HCT116 (cell line): ENCODE data around the gene STPG1. TPM values are rescaled to one million over a fixed set of nuclear protein-coding genes. Genes with fewer than 3 reads are reported as not detected.
A peak's percentile ranks its signal among the peaks of the same experiment; 100 is the strongest.

Source experiments
- ATAC-seq: fragments of 200-7000 bp; cut with Tn5 transposase; 2 replicates; pipeline ENCODE4 v1.9.1; 2020; ENCODE audit warnings: mild to moderate bottlenecking, moderate library complexity
- BruUV-seq: library from RNA; stranded (reverse); fragments of 400-500 nt; replicated peaks from 2 replicates; lab custom pipeline; 2021; lab: Mats Ljungman, UMichigan
- CTCF ChIA-PET: fragments of 300-600 bp; sonication (Branson Sonifier 250); formaldehyde crosslinking; loops from one replicate; lab custom pipeline; 2021; ENCODE audit warnings: antibody characterized with exemption; lab: Charles Lee
- POLR2A ChIA-PET: fragments of 300-600, 350-600 bp; sonication (Branson Sonifier 250); formaldehyde crosslinking; loops from one replicate; lab custom pipeline; 2021; ENCODE audit warnings: antibody characterized with exemption; lab: Charles Lee
- RAD21 ChIA-PET, 2 experiments: fragments of 300-600 bp; sonication (Branson Sonifier 250); formaldehyde crosslinking; loops; one replicate each; lab custom pipeline; 2023; ENCODE audit warnings: low total read pairs in 2 of 2; ENCODE audit not compliant: uncharacterized antibody in 2 of 2, unreplicated experiment in 2 of 2, low non-redundant PET in 1 of 2; lab: Charles Lee
- DNase-seq: peaks from one replicate; pipeline ENCODE4 v3.0.0-alpha.2; 2010; ENCODE audit warnings: low read depth, low spot score
- H2AFZ ChIP-seq: fragments of 200-600 bp; shearing (Covaris generic), sonication (generic); 2 replicates; pipeline ENCODE4 v1.6.1; 2017; ENCODE audit warnings: low read depth, mixed run types, mixed read lengths, antibody characterized with exemption, low read length; ENCODE audit not compliant: poor library complexity, severe bottlenecking
- H3K27ac ChIP-seq: 2 replicates; pipeline ENCODE4 v1.5.1; 2012; ENCODE audit warnings: low read depth, low read length
- H3K27me3 ChIP-seq: fragments of 200-600 bp; sonication (generic); 2 replicates; pipeline ENCODE4 v1.6.1; 2016; ENCODE audit warnings: mixed run types, low read length, mixed read lengths; ENCODE audit not compliant: insufficient read depth
- H3K36me3 ChIP-seq, 2 experiments: fragments of 200-500 bp in 1 of 2; fragments of 200-600 bp in 1 of 2; sonication (Bioruptor generic) in 1 of 2; sonication (generic) in 1 of 2; 2 replicates each; pipeline versions ENCODE4 v1.5.1 to v1.6.1; 2014 to 2016; ENCODE audit warnings: low read length in 2 of 2, inconsistent platforms in 1 of 2, mixed read lengths in 1 of 2, mixed run types in 1 of 2; ENCODE audit not compliant: insufficient read depth in 2 of 2, control insufficient read depth in 1 of 2
- H3K4me1 ChIP-seq, 2 experiments: fragments of 200-600 bp in 1 of 2; sonication (generic) in 1 of 2; 2 replicates each; pipeline versions ENCODE4 v1.5.1 to v1.6.1; 2012 to 2017; ENCODE audit warnings: low read length in 2 of 2, inconsistent platforms in 1 of 2, mild to moderate bottlenecking in 1 of 2, mixed read lengths in 1 of 2, mixed run types in 1 of 2, moderate library complexity in 1 of 2; ENCODE audit not compliant: insufficient read depth in 2 of 2, control insufficient read depth in 1 of 2
- H3K4me2 ChIP-seq: fragments of 200-600 bp; sonication (generic); 2 replicates; pipeline ENCODE4 v1.6.1; 2017; ENCODE audit warnings: mixed run types, low read length, mixed read lengths
- H3K4me3 ChIP-seq, 2 experiments: fragments of 200-600 bp in 1 of 2; sonication (generic) in 1 of 2; replicated peaks in 1 of 2; 2 replicates each; pipeline ENCODE4 v1.5.1; 2011 to 2016; ENCODE audit warnings: low read length in 2 of 2, control low read depth in 1 of 2, low read depth in 1 of 2, mild to moderate bottlenecking in 1 of 2, mixed read lengths in 1 of 2, mixed run types in 1 of 2
- H3K79me2 ChIP-seq: fragments of 200-600 bp; sonication (generic); 2 replicates; pipeline ENCODE4 v1.6.1; 2017; ENCODE audit warnings: mild to moderate bottlenecking, mixed run types, low read length, moderate library complexity, mixed read lengths; ENCODE audit not compliant: insufficient read depth
- H3K9ac ChIP-seq: fragments of 200-600 bp; sonication (generic); 2 replicates; pipeline ENCODE4 v1.6.1; 2016; ENCODE audit warnings: low read length, mixed read lengths
- H3K9me2 ChIP-seq: fragments of 200-600 bp; sonication (generic), shearing (Covaris generic); 2 replicates; pipeline ENCODE4 v1.6.1; 2017; ENCODE audit warnings: mixed run types, mild to moderate bottlenecking, moderate library complexity; ENCODE audit not compliant: insufficient read depth
- H3K9me3 ChIP-seq, 2 experiments: fragments of 200-500 bp in 1 of 2; fragments of 200-600 bp in 1 of 2; sonication (Bioruptor generic) in 1 of 2; sonication (generic) in 1 of 2; 2 replicates each; pipeline ENCODE4 v1.6.1; 2014 to 2017; ENCODE audit warnings: low read length in 2 of 2, mixed read lengths in 2 of 2, inconsistent platforms in 1 of 2, low read depth in 1 of 2, mild to moderate bottlenecking in 1 of 2, mixed run types in 1 of 2, moderate library complexity in 1 of 2; ENCODE audit not compliant: control insufficient read depth in 1 of 2, insufficient read depth in 1 of 2
- H4K20me1 ChIP-seq: fragments of 200-600 bp; sonication (generic), shearing (Covaris generic); 2 replicates; pipeline ENCODE4 v1.6.1; 2017; ENCODE audit warnings: mixed run types, mild to moderate bottlenecking, moderate library complexity; ENCODE audit not compliant: insufficient read depth
- CEBPB ChIP-seq: IDR thresholded peaks from 2 replicates; pipeline ENCODE4 v1.6.1; 2012; ENCODE audit warnings: low read depth
- EGR1 ChIP-seq: IDR thresholded peaks from 2 replicates; pipeline ENCODE4 v1.6.1; 2012; ENCODE audit warnings: low read depth
- ELF1 ChIP-seq: IDR thresholded peaks from 2 replicates; pipeline ENCODE4 v1.6.1; 2012; ENCODE audit warnings: low read depth, borderline replicate concordance
- EZH2 ChIP-seq: fragments of 200-600 bp; sonication (generic); IDR thresholded peaks from 2 replicates; pipeline ENCODE4 v1.6.1; 2017; ENCODE audit warnings: antibody characterized with exemption, mixed run types
- EZH2phosphoT487 ChIP-seq: fragments of 200-600 bp; IDR thresholded peaks from 2 replicates; pipeline ENCODE4 v1.6.1; 2018; ENCODE audit warnings: antibody characterized with exemption, borderline replicate concordance
- FOSL1 ChIP-seq: IDR thresholded peaks from 2 replicates; pipeline ENCODE4 v1.6.1; 2012; ENCODE audit warnings: low read depth
- JUND ChIP-seq: IDR thresholded peaks from 2 replicates; pipeline ENCODE4 v1.6.1; 2012
- RAD21 ChIP-seq: IDR thresholded peaks from 2 replicates; pipeline ENCODE4 v1.6.1; 2012; ENCODE audit warnings: low read depth, mild to moderate bottlenecking
- SIN3A ChIP-seq: IDR thresholded peaks from 2 replicates; pipeline ENCODE4 v1.6.1; 2012; ENCODE audit warnings: low read depth
- ZNF274 ChIP-seq: fragments of 200-500 bp; sonication (Bioruptor generic); IDR thresholded peaks from 2 replicates; pipeline ENCODE4 v1.6.1; 2014; ENCODE audit warnings: mild to moderate bottlenecking, low read depth, low read length, inconsistent platforms
- intact Hi-C: fragments of 100-400 bp; cut with micrococcal nuclease; formaldehyde crosslinking; loops from 2 replicates; pipeline ENCODE4 v1.10.0; 2022
- total RNA-seq: library from RNA; stranded (reverse); gene quantifications from one replicate; pipeline ENCODE4 v1.2.1, GENCODE V29; 2021; ENCODE audit not compliant: unreplicated experiment
- TF ChIP-seq, protein P1 (sequence below): IDR thresholded peaks from 2 replicates; pipeline ENCODE4 v1.6.1; 2011; ENCODE audit warnings: mild to moderate bottlenecking, low read length, moderate library complexity; ENCODE audit not compliant: insufficient replicate concordance; ENCODE audit errors: extremely low read depth
- TF ChIP-seq, protein P2 (sequence below): IDR thresholded peaks from 2 replicates; pipeline ENCODE4 v1.6.1; 2012; ENCODE audit warnings: low read depth
- TF ChIP-seq, protein P3 (sequence below): IDR thresholded peaks from 2 replicates; pipeline ENCODE4 v1.6.1; 2012
- TF ChIP-seq, protein P4 (sequence below): IDR thresholded peaks from 2 replicates; pipeline ENCODE4 v1.6.1; 2012

Gene STPG1
- total RNA-seq, 1 experiment from 2014 or later = 13.4 TPM

DNA sequence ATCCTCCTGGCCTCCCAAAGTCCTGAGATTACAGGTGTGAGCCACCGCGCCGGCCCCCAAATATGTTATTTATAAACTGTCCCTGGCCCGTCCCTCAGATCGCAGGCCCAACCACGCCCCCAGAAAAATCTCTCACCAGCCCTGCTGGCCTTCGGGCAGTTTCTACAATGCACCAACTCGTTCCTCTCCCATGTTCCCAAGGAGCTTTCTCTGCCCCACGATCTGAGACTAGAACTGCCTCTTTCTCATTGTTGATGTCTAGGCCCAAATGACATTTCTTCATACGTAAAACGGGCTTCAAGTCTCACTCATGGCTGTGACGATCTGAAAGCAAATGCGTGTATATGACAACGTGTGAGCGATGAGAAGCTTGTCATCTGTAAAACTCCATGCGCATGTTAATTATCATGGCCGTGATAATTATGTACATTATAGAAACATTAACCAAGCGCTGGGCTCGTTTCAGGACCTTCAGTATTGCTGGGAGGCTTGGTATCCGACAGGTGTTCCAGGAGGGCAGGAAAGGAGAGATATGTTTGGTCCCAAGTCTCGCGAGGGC is 1.3 kb upstream of the STPG1 start:
- Histone ChIP-seq H3K9me2 (no peaks in the 10 kb centered on the region), H3K27ac (0 out of 2 replicates have a peak overlapping the region, but pooled peaks have one; percentile 26), H3K27me3 (no peaks in the 10 kb centered on the region), H3K4me2 (peak overlapping the region; percentile 97), H2AFZ (peak overlapping the region; percentile 34), H3K4me1 (peaks cover 40 to 85% of the 10 kb centered on the region in 2 experiments), H3K79me2 (no peaks in the 10 kb centered on the region), H4K20me1 (no peaks in the 10 kb centered on the region), H3K9ac (no peak overlapping the region), H3K36me3 (no peaks in the 10 kb centered on the region), H3K9me3 (no peaks in the 10 kb centered on the region), H3K4me3 (0 out of 4 replicates have a peak overlapping the region, but pooled peaks of 1 of the 2 experiments have one; percentile 1)
- ATAC-seq = no peak
- RAD21 ChIA-PET = interaction anchor here in 1 of 2 experiments (1.0 kb wide), 1 partner anchor 213 kb away, joined by 3 read pairs; no protein-coding TSS in a partner anchor
- POLR2A ChIA-PET = interaction anchor here (1.0 kb wide), 3 partner anchors 11 to 121 kb away, joined by 3 read pairs; no protein-coding TSS in a partner anchor
- no peak for DNase-seq
- BruUV-seq = no TSS peak
- CTCF ChIA-PET = interaction anchor here (0.6 to 2.0 kb wide), 31 partner anchors 9 to 821 kb away, joined by 3 to 17 read pairs (median 4); no protein-coding TSS in a partner anchor
- intact Hi-C loops = loop anchor here (2.0 to 10.0 kb wide), 2 partner anchors 110 to 220 kb away; no protein-coding TSS in a partner anchor
- TF ChIP-seq, protein P1, sequence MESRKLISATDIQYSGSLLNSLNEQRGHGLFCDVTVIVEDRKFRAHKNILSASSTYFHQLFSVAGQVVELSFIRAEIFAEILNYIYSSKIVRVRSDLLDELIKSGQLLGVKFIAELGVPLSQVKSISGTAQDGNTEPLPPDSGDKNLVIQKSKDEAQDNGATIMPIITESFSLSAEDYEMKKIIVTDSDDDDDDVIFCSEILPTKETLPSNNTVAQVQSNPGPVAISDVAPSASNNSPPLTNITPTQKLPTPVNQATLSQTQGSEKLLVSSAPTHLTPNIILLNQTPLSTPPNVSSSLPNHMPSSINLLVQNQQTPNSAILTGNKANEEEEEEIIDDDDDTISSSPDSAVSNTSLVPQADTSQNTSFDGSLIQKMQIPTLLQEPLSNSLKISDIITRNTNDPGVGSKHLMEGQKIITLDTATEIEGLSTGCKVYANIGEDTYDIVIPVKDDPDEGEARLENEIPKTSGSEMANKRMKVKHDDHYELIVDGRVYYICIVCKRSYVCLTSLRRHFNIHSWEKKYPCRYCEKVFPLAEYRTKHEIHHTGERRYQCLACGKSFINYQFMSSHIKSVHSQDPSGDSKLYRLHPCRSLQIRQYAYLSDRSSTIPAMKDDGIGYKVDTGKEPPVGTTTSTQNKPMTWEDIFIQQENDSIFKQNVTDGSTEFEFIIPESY = no peak
- TF ChIP-seq, protein P2, sequence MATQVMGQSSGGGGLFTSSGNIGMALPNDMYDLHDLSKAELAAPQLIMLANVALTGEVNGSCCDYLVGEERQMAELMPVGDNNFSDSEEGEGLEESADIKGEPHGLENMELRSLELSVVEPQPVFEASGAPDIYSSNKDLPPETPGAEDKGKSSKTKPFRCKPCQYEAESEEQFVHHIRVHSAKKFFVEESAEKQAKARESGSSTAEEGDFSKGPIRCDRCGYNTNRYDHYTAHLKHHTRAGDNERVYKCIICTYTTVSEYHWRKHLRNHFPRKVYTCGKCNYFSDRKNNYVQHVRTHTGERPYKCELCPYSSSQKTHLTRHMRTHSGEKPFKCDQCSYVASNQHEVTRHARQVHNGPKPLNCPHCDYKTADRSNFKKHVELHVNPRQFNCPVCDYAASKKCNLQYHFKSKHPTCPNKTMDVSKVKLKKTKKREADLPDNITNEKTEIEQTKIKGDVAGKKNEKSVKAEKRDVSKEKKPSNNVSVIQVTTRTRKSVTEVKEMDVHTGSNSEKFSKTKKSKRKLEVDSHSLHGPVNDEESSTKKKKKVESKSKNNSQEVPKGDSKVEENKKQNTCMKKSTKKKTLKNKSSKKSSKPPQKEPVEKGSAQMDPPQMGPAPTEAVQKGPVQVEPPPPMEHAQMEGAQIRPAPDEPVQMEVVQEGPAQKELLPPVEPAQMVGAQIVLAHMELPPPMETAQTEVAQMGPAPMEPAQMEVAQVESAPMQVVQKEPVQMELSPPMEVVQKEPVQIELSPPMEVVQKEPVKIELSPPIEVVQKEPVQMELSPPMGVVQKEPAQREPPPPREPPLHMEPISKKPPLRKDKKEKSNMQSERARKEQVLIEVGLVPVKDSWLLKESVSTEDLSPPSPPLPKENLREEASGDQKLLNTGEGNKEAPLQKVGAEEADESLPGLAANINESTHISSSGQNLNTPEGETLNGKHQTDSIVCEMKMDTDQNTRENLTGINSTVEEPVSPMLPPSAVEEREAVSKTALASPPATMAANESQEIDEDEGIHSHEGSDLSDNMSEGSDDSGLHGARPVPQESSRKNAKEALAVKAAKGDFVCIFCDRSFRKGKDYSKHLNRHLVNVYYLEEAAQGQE = no peak
- TF ChIP-seq EZH2 = no peak
- TF ChIP-seq EZH2phosphoT487 = no peak
- TF ChIP-seq, protein P3, sequence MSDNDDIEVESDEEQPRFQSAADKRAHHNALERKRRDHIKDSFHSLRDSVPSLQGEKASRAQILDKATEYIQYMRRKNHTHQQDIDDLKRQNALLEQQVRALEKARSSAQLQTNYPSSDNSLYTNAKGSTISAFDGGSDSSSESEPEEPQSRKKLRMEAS = no peak
- TF ChIP-seq ELF1 = no peak
- TF ChIP-seq JUND = no peak
- no peak for TF ChIP-seq CEBPB
- no peak for TF ChIP-seq ZNF274
- TF ChIP-seq, protein P4, sequence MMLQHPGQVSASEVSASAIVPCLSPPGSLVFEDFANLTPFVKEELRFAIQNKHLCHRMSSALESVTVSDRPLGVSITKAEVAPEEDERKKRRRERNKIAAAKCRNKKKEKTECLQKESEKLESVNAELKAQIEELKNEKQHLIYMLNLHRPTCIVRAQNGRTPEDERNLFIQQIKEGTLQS = no peak
- no peak for TF ChIP-seq FOSL1
- TF ChIP-seq RAD21 = no peak
- TF ChIP-seq SIN3A = no peak
- TF ChIP-seq EGR1 = no peak
